WI38 (cell line): ENCODE measurements around the gene GPR176.

ENCODE experiments used
- H3K4me3 ChIP-seq: 2 replicates; pipeline ENCODE4 v1.5.1; 2011; ENCODE audit warnings: low read depth, mild to moderate bottlenecking, control low read depth, low read length
- CTCF ChIP-seq: IDR thresholded peaks from 2 replicates; pipeline ENCODE4 v1.5.1; 2012; ENCODE audit warnings: low read depth, mild to moderate bottlenecking, control low read depth, low read length

Gene GPR176

GRCh38 chr15:39959411-39959810 lies 39.3 kb upstream of the GPR176 start:
- no peak overlapping the region for H3K4me3 ChIP-seq
- TF ChIP-seq CTCF: no peak

GRCh38 chr15:39957481-39957880 lies 37.4 kb upstream of the GPR176 start:
- H3K4me3 ChIP-seq: no peak overlapping the region
- TF ChIP-seq CTCF: no peak

- TF ChIP-seq CTCF: no peak
- no peak overlapping the region for H3K4me3 ChIP-seq
Measured at GRCh38 chr15:39953521-39953920, 33.5 kb upstream of the GPR176 start.

- TF ChIP-seq CTCF: no peak
- no peak overlapping the region for H3K4me3 ChIP-seq
Measured at GRCh38 chr15:39951561-39951960, 31.5 kb upstream of the GPR176 start.

GRCh38 chr15:39948817-39949216 lies 28.8 kb upstream of the GPR176 start:
- no peak overlapping the region for H3K4me3 ChIP-seq
- TF ChIP-seq CTCF: no peak

- no peak for TF ChIP-seq CTCF
- no peak overlapping the region for H3K4me3 ChIP-seq
Measured at GRCh38 chr15:39947401-39948197, 27.5 kb upstream of the GPR176 start.

- TF ChIP-seq CTCF: no peak
- H3K4me3 ChIP-seq: no peak overlapping the region
Measured at GRCh38 chr15:39946862-39947261, 26.8 kb upstream of the GPR176 start.
